ENCODE data around the gene TMCO4.

- TF ChIP-seq, protein P1, sequence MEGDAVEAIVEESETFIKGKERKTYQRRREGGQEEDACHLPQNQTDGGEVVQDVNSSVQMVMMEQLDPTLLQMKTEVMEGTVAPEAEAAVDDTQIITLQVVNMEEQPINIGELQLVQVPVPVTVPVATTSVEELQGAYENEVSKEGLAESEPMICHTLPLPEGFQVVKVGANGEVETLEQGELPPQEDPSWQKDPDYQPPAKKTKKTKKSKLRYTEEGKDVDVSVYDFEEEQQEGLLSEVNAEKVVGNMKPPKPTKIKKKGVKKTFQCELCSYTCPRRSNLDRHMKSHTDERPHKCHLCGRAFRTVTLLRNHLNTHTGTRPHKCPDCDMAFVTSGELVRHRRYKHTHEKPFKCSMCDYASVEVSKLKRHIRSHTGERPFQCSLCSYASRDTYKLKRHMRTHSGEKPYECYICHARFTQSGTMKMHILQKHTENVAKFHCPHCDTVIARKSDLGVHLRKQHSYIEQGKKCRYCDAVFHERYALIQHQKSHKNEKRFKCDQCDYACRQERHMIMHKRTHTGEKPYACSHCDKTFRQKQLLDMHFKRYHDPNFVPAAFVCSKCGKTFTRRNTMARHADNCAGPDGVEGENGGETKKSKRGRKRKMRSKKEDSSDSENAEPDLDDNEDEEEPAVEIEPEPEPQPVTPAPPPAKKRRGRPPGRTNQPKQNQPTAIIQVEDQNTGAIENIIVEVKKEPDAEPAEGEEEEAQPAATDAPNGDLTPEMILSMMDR (IDR thresholded peaks at IDR 0.05), result no peak
- TF ChIP-seq POLR2A (IDR thresholded peaks at IDR 0.05), result no peak
Observed at GRCh38 chr1:19773485-19773884, 26.2 kb downstream of the TMCO4 start.
